ENCODE measurements around the gene DCC.

The DCC gene

DNA sequence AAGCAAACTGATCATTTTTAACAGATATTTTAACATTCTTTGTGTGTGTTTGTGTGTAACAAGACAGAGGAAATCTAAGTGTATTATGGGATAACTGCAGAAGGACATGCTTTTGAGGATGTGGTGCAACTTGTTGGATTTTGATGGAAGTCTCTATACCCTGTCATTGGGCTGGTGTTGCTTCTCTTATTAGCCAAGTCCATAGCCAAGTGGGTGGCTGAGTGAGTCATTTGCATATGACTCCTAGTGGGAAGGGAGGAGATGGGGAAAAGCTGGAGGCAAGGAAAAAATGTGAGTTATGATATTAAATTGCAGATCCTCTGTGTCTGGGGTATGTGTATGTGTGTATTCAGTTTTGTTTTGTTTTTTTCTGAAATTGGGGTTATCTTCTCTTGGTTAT is 879.9 kb downstream of the DCC start:
- no peak for DNase-seq (ENCODE audit: low read depth)

DNA sequence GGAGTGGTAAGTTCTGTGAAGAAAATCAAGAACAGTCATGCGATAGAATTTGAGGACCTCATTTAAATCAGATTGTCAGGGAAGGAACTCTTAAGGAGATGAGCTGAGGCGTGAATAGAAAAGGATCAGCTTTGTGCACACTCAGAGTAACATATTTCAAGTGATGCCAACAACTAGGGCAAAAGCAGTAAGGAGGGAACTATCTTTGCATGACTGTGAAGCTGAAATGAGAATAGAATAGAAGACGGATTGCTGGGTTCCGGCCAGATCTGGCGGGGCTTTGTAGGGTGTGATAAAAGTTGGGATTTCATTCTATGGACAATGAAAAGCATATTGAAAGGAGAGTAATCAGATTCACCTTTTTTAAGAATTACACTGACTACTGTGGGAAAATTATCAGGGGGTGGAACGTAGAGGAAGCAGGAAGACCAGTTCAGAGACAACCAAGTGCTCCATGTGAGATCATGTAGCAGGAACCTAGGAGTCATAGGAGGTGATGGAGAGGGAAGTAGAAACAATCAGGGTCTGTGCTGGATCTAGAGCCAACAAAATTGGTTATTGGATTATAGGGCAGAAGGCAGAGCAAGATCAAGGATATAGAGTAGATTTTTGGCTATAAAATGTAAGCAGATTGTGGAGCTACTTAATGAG is 884.3 kb downstream of the DCC start:
- DNase-seq (ENCODE audit: low read depth) = no peak

DNA sequence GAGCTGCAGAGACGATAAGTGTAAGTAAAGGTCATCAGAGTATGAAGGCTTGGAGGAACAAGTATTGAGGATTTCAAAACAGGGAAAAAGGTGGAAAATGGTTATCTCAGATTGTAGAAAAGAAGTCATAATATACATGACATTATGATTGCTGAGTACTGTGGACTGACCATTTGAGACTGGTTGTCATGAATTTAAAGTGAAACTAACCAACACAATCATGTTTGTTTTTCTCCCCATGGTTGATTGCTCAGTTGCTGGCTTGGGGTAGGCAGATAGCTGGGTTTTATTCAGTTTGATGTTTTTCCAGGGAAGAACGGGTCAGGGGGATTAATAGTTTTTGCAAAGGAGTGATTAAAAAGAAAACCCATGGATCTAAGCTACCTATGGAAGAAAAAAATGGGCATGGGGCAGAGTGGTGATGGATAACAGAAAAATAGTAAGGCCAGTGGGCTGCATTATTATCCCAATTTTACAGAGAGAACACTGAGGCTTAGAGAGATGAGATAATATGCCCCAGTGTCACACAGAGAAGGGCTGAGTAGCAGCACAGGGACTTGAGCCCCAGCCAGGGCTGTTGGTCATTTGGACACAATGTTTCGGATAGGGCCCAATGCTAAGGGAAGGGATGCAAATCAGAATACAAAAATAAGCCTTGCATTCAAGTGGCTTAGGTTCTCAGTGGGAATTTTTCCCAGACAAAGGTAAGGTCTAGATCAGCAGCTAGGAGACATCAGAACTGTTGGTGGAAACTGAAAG is 885.7 kb downstream of the DCC start:
- no peak for DNase-seq (ENCODE audit: low read depth)

DNA sequence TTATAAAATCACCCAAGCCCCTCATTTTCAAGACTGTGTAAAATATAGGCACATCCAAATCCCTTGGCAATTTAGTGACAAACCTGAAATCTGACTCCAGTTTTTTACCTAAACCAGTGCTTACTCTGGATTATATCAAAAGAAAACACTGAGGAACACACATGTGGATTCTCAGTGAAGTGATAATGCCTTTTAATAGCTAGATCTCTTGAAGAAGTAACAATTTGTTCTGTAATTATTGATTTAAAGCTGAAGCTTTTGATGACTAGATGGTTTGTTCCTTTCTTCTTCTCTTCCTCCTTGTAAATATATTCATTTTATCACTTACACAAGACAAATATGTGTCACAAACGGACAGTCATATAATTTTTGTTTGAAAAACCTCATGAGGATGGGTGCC is 894.6 kb downstream of the DCC start:
- DNase-seq (ENCODE audit: low read depth) = no peak

DNA sequence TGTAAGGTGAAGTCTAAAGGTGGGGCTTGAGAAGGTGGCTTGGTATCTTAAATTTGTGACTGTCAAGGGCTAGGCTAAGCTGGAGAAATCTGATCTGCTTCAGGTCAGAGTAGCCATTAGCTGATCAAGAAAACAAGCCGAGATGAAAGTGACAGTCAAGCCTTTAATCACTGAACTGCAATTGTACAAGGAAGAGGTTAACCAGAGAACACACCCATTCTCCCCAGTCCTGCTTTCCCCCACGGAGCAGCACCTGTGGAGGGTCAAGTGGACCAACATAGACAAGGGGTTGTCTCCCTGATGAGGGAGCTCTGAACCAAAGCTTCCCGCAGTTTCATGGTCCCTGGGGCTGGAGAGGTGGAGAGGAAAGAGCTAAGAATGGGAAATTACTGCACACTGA is 901.2 kb downstream of the DCC start:
- no peak for DNase-seq (ENCODE audit: low read depth)

DNA sequence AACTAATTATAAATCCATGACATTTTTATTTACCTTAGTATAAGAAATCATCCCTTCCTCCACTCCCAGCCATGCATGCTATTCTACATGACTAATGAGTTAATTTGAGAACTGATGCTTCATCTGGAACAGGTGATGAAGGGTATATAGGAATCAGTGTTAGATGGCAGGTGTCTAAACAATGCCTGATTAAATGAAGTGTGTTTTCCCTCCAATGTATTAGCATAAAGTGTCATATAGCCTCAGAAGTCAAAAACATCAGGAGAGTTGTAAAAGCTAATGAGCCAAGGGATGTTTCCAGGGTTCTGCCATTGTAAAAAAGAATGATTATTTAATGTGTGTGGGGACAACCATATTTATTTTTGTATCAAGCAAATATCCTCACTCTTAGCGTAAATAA is 913.8 kb downstream of the DCC start:
- DNase-seq (ENCODE audit: low read depth) = no peak

DNA sequence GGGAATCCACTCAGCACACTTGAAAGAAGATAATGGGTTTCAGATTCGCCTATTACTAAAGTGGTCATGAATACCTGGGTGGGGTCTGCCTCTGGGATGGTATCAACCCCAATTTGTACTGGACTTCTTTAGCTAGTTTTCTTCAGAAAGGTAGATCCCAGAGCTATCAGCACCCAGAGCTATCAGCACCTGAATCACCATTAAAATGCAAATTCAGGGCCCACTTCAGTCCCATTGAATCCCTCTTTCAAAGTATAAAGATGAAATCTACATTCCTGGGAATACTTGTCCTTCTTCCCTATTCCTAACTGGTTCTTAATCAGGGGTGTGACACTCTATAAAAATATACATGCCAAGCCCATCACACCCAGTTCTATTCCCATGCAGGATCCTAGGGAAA is 914.3 kb downstream of the DCC start:
- DNase-seq (ENCODE audit: low read depth) = no peak

DNA sequence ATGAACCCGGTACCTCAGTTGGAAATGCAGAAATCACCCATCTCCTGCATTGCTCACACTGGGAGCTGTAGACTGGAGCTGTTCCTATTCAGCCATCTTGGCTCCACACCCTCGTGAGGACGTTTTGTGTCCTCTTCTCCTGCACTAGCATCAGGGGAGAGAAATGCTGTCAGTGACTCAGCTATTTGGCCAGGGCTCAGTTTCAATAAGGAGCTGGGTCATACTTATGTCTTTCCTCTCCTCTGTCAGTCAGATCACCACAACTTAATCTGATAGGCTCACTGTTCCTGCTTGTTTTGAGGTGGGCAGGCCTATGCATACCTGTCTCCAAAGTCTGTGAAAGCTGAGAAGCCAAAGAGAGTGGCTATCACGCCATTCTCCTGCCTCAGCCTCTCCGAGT is 921.2 kb downstream of the DCC start:
- DNase-seq (ENCODE audit: low read depth) = no peak

DNA sequence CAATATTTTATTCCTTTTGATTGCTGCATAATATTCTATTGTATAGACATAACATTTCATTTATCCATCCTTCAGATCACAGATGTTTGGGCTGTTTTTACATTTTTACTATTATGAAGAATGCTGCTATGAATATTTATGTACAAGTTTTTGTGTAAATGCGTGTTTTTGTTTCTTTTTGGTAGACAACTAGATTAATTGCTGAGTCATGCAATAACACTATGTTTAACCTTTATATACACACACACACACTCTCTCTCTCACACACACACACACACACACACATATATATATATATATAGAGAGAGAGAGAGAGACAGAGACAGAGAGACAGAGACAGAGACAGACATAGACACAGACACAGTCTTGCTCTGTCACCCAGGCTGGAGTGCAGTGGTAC is 926.9 kb downstream of the DCC start:
- DNase-seq (ENCODE audit: low read depth) = no peak

DNA sequence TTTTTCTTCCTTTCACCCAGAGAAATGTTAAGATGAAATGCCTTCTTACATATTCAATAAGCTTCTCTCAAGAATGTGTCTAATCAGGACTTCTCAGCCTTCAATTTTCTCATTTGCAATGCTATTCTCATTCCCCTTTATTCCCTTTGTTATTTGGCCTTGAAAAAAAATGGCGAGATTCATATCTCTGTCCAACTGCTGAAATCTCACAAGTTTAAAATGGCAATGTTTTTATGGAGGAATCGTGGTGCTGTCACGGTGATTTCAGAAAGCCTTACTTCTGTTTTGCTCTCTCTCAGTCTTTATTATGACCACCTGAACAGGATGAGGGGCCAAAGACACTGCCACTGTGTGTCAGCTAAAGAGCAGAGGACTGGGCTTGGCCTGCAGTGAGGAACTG is 928.5 kb downstream of the DCC start:
- no peak for DNase-seq (ENCODE audit: low read depth)

DNA sequence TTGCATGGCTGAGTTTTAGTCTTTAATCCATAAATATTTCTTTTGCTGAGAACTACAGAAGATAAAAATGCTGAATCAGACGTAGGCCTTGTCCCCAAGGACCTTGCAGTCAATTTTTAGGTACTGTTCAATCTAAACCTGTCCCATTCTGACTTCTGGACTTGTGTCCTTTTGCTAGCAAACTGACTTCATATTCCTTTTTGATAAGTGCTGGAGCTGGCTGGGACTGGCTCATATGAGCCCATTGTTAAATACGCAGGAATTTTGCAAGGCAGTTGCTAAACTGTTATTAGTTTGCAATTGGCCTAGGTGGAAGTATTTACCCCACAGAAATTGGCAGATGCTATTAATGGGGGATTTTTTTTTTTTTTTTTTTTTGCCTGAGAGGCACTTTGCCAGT is 941.4 kb downstream of the DCC start:
- no peak for DNase-seq (ENCODE audit: low read depth)

DNA sequence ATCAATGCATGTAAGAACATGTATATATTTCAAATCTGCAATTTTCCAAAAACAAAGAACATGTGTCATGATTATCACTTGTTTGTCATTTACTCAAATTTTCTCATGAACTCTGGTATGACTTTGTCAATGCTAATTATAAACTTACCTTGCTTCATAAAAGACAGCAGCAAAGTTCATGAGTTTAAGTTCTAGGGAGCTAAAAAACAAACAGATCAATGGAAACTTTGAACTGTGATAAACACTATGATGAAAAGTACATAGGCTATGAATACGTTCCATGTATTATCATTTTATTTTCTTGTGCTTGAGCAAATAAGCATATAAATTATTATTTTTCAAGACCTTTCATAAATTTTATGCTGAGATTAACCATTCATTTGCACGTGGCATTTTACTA is 943.7 kb downstream of the DCC start:
- DNase-seq (ENCODE audit: low read depth) = no peak

DNA sequence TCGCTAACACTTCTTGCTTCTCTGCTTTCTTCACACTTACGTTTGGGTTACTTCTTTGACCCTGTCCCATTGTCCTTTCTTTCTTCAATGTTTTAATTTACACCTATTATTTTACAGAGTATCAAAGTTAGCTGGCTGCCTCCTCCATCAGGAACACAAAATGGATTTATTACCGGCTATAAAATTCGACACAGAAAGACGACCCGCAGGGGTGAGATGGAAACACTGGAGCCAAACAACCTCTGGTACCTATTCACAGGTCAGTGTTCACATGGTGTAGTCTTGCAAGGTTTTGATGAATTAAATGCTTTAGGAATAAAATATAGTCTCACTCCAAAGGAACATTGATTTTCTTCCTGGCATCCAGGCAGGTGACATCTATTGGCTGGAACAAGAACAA is 965.5 kb downstream of the DCC start:
- no peak for DNase-seq (ENCODE audit: low read depth)

DNA sequence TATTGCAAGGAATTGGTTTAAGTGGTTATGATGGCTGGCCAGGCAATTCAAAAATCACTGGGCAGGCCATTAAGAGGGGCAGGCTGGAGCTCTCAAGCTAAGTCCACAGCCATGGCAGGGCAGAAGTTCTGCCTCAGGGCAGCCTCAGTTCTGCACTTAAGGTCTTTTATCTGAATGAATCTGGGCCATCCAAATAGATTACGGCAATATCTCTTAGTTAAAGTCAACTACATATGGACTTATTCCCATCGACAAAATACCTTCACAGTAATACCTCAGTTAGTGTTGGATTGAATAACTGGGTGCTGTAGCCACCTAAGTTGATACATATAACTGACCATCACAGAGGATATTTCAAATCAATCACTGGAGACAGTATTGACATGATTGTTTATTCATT is 979.6 kb downstream of the DCC start:
- no peak for DNase-seq (ENCODE audit: low read depth)

DNA sequence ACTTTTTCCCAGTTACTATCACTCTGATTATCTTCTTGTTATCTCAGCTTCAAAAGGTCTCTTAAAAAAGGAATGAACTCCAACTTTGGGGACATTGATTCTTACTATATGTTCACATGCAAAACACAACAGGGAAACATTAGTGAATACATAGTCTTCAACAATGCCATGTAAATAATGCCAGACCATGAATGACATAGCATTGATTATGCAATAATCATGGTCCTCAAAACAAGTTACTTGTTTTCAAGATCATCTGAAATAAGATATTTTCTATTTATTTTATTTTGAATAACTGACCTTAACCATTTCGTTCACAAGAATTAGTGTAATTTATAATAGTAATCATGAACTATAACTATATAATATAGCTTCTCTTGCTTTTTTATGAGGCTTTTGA is 982.2 kb downstream of the DCC start:
- DNase-seq (ENCODE audit: low read depth) = no peak

DNA sequence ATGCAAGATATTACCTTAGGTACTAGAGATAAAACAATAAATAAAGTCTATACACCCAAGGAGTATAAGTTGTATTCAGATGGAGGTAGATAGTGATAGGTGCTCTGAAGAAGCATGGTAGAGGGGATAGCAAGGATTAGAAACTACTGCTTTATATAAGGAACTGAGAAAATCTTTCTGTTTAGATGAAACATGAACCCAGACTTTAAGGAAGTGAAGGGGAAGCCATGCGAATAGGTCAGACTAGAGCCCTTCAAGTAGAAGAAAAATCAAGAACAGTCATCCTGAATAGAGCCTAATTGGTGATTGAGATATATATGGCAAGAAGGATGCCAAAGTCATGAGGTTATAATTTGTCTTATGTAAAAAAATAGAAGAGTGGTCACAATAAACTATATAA is 984.4 kb downstream of the DCC start:
- DNase-seq (ENCODE audit: low read depth) = no peak

DNA sequence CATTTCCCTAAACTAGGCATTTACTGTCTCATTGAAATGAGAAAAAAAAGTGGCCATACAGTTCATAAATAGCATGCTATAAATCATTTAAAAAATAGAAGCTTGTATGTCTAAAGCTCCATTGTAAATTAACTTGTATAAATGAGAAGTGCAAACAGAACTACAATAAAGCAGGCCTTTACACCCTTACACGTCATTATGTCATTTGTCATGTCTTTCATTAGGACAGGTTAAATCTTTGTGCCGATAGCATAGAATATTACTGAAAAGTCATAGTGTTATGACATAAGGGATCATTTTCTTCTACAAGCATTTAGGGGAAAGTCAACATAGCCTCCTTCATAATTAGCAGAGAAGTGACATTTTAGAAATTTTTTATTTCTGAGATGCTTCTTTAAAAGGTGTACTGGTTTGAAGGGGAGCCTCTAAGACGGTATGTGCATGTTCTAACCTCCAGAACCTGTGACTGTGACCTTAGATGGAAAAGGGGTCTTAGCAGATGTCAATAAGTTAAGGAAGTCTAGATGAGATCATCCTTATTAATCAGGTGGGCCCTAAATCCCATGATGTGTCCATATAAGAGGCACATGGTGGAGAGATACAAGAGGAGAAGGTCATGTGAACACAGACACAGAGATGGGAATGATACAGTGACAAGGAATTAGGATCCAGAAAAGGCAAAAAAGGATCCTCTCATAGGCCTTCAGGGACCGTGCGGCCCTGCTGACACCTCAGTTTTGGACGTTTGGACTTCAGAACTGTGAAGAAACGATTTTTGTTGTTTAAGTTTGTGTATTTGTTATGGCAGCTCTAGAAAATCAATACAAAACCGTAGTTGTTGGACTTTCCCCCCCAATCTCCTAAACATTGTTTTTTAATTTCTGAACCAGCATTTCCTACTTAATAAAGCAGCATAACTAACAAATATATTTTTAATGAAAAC is 1020.8 kb downstream of the DCC start:
- no peak for DNase-seq (ENCODE audit: low read depth)

DNA sequence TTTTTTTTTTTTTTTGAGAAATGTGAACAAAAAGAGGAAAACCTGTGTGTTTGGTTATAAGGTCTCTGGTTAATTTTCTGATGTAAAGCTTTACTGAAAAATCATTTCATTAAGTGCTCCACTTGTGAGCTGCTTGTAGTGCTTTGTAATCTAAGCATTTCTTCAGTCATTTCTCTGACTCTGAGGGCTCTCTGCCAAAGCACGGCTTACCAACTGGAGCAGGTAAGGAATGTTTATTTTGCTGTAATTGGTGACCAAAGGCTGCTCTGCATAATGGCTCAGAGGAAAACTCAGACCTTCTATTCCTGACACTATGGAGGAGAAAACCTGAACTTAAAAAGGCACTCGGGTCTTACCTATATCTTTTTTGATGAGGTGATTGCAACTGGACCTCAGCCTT is 1035.6 kb downstream of the DCC start:
- DNase-seq (ENCODE audit: low read depth) = no peak

DNA sequence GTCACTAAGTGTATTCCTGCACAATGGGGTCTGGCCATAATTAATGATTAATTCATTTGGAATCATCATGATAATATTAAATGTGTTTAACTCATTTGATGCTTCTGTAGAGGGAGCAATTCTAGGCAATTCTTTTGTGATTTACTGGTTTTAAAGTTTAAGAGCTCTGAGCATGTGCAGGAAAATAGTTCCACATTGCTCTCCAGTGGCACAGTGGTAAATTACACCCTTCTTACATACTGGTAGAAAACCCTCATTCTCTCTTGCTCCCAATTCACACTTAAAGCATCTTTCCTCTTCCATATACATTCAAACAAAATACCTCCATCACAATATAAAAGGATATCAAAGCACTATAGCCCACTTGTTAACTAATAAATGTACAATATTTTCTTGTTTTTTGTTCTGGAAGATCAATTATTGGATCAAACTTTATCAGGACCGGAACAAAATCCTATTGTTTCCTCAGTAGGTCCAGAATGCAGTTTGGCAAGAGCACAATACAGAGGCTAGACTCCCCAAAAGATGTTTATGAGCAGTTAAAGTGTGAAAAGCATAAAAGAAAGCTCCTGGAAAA is 1040.2 kb downstream of the DCC start:
- DNase-seq (ENCODE audit: low read depth) = no peak

DNA sequence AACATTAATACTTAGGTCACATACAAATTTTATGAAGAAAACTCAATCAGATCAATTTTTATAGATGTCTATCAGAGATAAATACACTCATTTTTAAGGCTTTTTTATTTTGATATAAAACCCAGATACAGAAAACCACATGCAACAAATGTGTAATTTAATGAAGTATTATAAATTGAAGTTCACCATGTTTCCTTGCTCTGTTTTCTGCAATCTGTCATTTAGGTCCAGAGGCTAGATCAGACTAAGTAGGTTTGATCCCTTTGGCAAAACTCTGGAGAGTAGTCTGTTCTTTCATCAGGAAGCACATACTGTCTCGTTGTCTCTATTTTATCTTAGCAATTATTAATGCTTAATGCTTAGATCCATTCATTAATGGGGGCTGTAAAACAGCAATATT is 1042.9 kb downstream of the DCC start:
- DNase-seq (ENCODE audit: low read depth) = no peak

DNA sequence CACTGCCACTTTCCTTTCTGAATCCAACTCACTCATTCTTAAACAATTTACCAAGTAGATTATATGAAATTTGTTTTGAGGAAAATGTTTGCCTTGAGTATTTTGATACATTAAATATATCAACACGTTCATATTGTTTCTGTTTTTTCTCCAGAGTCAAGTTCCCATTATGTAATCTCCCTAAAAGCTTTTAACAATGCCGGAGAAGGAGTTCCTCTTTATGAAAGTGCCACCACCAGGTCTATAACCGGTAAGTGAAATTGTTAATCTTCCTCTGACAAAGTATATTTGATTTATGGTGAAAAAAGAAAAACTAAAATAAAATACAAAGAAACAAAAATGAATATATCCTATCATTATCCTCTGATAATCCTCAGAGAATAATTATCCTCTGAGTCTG is 1045.9 kb downstream of the DCC start:
- DNase-seq (ENCODE audit: low read depth) = no peak

DNA sequence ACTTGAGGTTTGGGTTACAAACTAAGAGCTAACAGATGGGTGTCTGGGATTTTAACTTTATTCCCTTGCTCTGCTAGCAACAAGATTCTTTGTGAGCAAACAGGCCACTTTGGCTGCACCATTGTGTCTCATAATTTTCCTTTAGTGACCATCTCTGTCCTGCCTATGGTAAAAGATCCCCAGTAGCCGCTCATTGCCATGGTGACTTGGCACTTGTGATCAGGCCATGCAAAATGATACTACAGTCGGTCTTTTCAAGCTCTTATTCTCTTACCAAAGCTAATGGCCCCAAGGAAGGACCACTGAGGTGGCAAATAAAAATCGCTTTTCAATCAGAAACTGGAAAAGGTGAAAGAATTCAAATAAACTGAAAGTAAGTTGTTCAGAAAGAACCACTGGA is 1047.6 kb downstream of the DCC start:
- DNase-seq (ENCODE audit: low read depth) = no peak

DNA sequence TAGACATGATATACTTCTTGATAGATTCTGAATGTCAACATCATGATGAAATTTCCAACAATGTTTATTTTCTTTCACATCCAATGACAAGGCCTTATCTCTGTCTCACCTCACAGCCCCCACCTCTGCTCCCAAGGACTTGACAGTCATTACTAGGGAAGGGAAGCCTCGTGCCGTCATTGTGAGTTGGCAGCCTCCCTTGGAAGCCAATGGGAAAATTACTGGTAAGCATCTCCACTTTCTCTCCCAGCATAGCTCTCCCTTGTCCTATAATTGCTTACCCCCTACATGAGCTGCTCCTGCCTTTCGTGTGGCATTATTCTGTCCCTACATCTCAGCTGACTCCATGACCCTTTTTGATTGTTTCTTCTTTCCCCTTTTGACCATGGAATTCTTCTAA is 1062.7 kb downstream of the DCC start:
- DNase-seq (ENCODE audit: low read depth) = no peak
